Vagina (tissue), 2 donors: Measurements from ENCODE around the gene LCOR. TPM values are rescaled to one million over a fixed set of nuclear protein-coding genes. Genes with fewer than 3 reads are reported as not detected.
A peak's percentile ranks its signal among the peaks of the same experiment; 100 is the strongest.

ENCODE experiments used
- DNase-seq, 2 donors: peaks; one replicate each; pipeline ENCODE4 v3.0.0-alpha.2; 2017; ENCODE audit errors: extremely low spot score in 2 of 2
- H3K27ac ChIP-seq: fragments of 200-600 bp; sonication (generic); one replicate; pipeline ENCODE4 v1.5.1; 2019
- H3K27me3 ChIP-seq: fragments of 200-600 bp; sonication (generic); one replicate; pipeline ENCODE4 v1.5.1; 2019
- H3K36me3 ChIP-seq, 2 donors: fragments of 200-600 bp; sonication (generic); one replicate each; pipeline ENCODE4 v1.5.1; 2017 to 2019
- H3K4me1 ChIP-seq: fragments of 200-600 bp; sonication (generic); one replicate; pipeline ENCODE4 v1.5.1; 2019
- H3K4me3 ChIP-seq, 2 donors: fragments of 200-600 bp; sonication (generic); 1 replicate in 1 of 2; 2 replicates in 1 of 2; pipeline ENCODE4 v1.5.1; 2016 to 2019
- H3K9me3 ChIP-seq: fragments of 200-600 bp; sonication (generic); one replicate; pipeline ENCODE4 v1.5.1; 2019
- CTCF ChIP-seq, 3 experiments: fragments of 450-650 bp in 2 of 3; fragments of 200-600 bp in 1 of 3; sonication (generic) in 1 of 3; IDR thresholded peaks; one replicate each; pipeline ENCODE4 v1.5.1; 2017 to 2019; ENCODE audit warnings: antibody characterized with exemption in 3 of 3, mild to moderate bottlenecking in 2 of 3, moderate library complexity in 2 of 3
- POLR2A ChIP-seq, 2 donors: fragments of 450-650 bp; IDR thresholded peaks; one replicate each; pipeline ENCODE4 v1.6.1; 2017; ENCODE audit warnings: antibody characterized with exemption in 2 of 2, mild to moderate bottlenecking in 2 of 2, moderate library complexity in 2 of 2
- POLR2AphosphoS5 ChIP-seq, 2 donors: sonication (generic); formaldehyde crosslinking; IDR thresholded peaks; one replicate each; pipeline ENCODE4 v1.9.0; 2017; ENCODE audit warnings: antibody characterized with exemption in 2 of 2, mild to moderate bottlenecking in 2 of 2, low read depth in 1 of 2; ENCODE audit not compliant: insufficient read depth in 1 of 2
- intact Hi-C: fragments of 100-400 bp; cut with DNase I; formaldehyde crosslinking; loops from one replicate; pipeline ENCODE4 v1.15.1; 2023
- total RNA-seq: library from RNA; depleted of rRNA; stranded (reverse); fragments of >200 nt; gene quantifications from one replicate; pipeline ENCODE4 v1.2.3, GENCODE V29; 2016

LCOR gene
- total RNA-seq, 1 donor from 2014 or later = 85.2 TPM

GRCh38 chr10:97024168-97025073, 192.3 kb downstream of the LCOR start:
- Histone ChIP-seq H3K27me3 (no peaks in the 10 kb centered on the region), H3K36me3 (no peaks in the 10 kb centered on the region), H3K4me3 (no peak overlapping the region), H3K27ac (no peak overlapping the region), H3K4me1 (peaks cover 22% of the 10 kb centered on the region), H3K9me3 (no peaks in the 10 kb centered on the region)
- DNase-seq = no peak
- TF ChIP-seq POLR2AphosphoS5 (IDR thresholded peaks at IDR 0.05; ENCODE audit: insufficient read depth in 1 of 2, low read depth in 1 of 2) (no peak), CTCF (IDR thresholded peaks at IDR 0.05) (no peak), POLR2A (IDR thresholded peaks at IDR 0.05) (no peak)
- intact Hi-C loops = no loop called here

GRCh38 chr10:97025613-97026242, 193.6 kb downstream of the LCOR start:
- TF ChIP-seq POLR2AphosphoS5 (IDR thresholded peaks at IDR 0.05; ENCODE audit: insufficient read depth in 1 of 2, low read depth in 1 of 2) = no peak
- TF ChIP-seq CTCF (IDR thresholded peaks at IDR 0.05) = peak; percentile 20 to 48 (median 37)
- intact Hi-C loops = no loop called here
- no peak for DNase-seq

GRCh38 chr10:97028126-97028831, 196.2 kb downstream of the LCOR start:
- Histone ChIP-seq H3K36me3 (no peaks in the 10 kb centered on the region), H3K9me3 (no peaks in the 10 kb centered on the region), H3K27me3 (no peaks in the 10 kb centered on the region), H3K4me1 (peaks cover 16% of the 10 kb centered on the region), H3K27ac (no peak overlapping the region), H3K4me3 (no peak overlapping the region)
- TF ChIP-seq POLR2A (IDR thresholded peaks at IDR 0.05) = no peak
- TF ChIP-seq CTCF (IDR thresholded peaks at IDR 0.05) = no peak
- no peak for TF ChIP-seq POLR2AphosphoS5 (IDR thresholded peaks at IDR 0.05; ENCODE audit: insufficient read depth in 1 of 2, low read depth in 1 of 2)
- intact Hi-C loops = no loop called here
- DNase-seq = no peak

More at GRCh38 chr10:97025613-97026242, 193.6 kb downstream of the LCOR start:
- Histone ChIP-seq H3K9me3 (no peaks in the 10 kb centered on the region), H3K27ac (no peak overlapping the region), H3K4me3 (no peak overlapping the region), H3K4me1 (peaks cover 16% of the 10 kb centered on the region), H3K27me3 (no peaks in the 10 kb centered on the region), H3K36me3 (no peaks in the 10 kb centered on the region)

GRCh38 chr10:97028832-97029178, 196.7 kb downstream of the LCOR start:
- H3K27ac ChIP-seq = no peak overlapping the region

More at GRCh38 chr10:97028832-97029178, 196.7 kb downstream of the LCOR start:
- no peaks in the 10 kb centered on the region for H3K27me3 ChIP-seq
- no peaks in the 10 kb centered on the region for H3K9me3 ChIP-seq
- intact Hi-C loops = no loop called here
- H3K4me3 ChIP-seq = no peak overlapping the region
- no peak for DNase-seq
- TF ChIP-seq POLR2A (IDR thresholded peaks at IDR 0.05) (no peak), POLR2AphosphoS5 (IDR thresholded peaks at IDR 0.05; ENCODE audit: insufficient read depth in 1 of 2, low read depth in 1 of 2) (no peak), CTCF (IDR thresholded peaks at IDR 0.05) (no peak)
- H3K36me3 ChIP-seq = no peaks in the 10 kb centered on the region
- peaks cover 11% of the 10 kb centered on the region for H3K4me1 ChIP-seq
